Right ventricle myocardium inferior (tissue), 1 donor: ENCODE data around the gene ARF5. TPM values are rescaled to one million over a fixed set of nuclear protein-coding genes. Genes with fewer than 3 reads are reported as not detected.
"Not testable (repeated sequence)": the region's sequence is repeated elsewhere in the genome, so short reads cannot be mapped to it uniquely, and the experiment has no call there.

Experiments used
- ATAC-seq: fragments of 200-7000 bp; cut with Tn5 transposase; one replicate; pipeline ENCODE4 v1.9.1; 2020; ENCODE audit warnings: mild to moderate bottlenecking, moderate library complexity
- DNase-seq: peaks from one replicate; pipeline ENCODE4 v3.0.0; 2021; ENCODE audit errors: missing footprints
- intact Hi-C: fragments of 100-400 bp; cut with DNase I; formaldehyde crosslinking; loops from one replicate; pipeline ENCODE4 v1.11.0; 2022
- long read RNA-seq: library from polyadenylated mRNA; unstranded; transcript quantifications from one replicate; pipeline ENCODE4 v2.0.0, GENCODE V29; 2021
- total RNA-seq: library from RNA; stranded (reverse); fragmentation: NEBNext Ultra II Directional; extraction: Animal tissue kit (Norgen Biotek cat#: 25700); gene quantifications from one replicate; pipeline ENCODE4 v1.2.1, GENCODE V29; 2021
- donor health status: DM: no; HTN: yes; CAD: no; lungs with severe emphysema.

Gene ARF5
- total RNA-seq: 78.1 TPM
- long read RNA-seq, transcript ARF5-201 (6 exons, 1,103 nt): major isoform, 60 of 64 reads
- long read RNA-seq, partial matches to known transcripts: 1 of 64 reads
- long read RNA-seq, other reads (novel, unspliced or antisense): 2 of 64 reads

DNA sequence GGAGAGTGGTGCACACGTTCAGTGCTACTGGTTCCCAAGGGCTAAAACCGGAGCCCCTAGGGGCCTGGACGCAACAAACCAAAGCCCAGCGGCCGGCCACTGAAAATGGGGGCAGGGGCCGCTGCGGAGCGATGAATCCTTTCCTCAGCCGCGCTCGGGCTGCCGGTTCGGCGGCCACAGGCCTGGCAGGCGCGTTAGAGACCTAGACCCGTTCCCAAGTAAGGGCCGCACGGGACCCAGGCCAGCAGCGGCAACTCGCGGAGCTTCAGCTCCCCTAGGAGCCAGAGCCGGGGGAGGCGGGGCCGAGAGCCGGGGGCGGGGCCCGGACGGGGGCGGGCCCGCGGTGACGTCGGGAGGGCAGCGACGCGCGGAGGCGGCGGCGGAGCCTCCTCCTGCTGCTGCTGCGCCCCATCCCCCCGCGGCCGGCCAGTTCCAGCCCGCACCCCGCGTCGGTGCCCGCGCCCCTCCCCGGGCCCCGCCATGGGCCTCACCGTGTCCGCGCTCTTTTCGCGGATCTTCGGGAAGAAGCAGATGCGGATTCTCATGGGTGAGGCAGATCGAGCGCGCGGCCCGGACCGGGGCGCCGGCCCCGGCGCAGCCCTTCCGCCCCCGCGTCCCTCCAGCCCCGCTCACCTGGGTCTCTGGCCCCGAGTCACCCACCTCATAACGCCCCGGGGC is at the start of gene ARF5:
TSS of gene ARF5 (plus strand) at position 393 of the 678 bp plus-strand sequence. CDS start at position 481, 88 bp downstream.
- intact Hi-C loops: loop anchor here (2.0 kb wide), 2 partner anchors 63 to 195 kb away; partner anchors contain the start of gene ZNF800
- ATAC-seq: peak; percentile 94
- DNase-seq: peak; percentile 94

DNA sequence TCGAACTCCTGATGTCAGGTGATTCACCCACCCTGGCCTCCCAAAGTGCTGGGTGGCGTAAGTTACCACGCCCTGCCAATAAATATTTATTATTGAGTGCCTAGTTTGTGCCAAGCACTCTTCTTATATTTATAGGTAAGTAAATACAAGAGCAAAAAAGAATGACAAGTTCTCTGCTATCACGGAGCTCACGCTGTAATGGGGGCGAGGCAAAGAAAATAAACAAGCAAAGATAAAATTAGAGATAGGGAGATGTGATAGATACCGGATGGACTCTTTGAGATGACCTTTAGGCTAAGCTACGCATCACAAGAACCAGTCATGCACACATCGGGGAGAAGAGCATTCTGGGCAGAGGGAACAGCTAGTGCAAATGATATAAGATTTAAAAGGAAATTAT is 49.1 kb upstream of the ARF5 start:
- intact Hi-C loops: no loop called here
- DNase-seq (no peak), ATAC-seq (no peak)

DNA sequence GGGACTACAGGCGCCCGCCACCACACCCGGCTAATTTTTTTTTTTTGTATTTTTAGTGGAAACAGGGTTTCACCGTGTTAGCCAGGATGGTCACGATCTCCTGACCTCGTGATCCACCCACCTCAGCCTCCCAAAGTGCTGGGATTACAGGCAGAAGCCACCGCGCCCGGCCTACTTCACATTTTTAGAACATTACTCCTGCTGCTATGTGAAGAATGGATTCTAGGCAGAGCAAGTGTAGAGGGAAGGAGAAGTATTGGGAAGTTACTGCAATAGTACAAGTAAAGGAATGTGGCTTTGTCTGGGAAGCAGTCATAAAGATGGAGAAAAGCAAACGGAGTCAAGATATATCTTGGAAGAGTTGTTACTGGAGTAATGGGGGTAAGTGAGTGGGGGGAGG is 47.8 kb upstream of the ARF5 start:
- DNase-seq, intact Hi-C loops, ATAC-seq: not testable (repeated sequence)

DNA sequence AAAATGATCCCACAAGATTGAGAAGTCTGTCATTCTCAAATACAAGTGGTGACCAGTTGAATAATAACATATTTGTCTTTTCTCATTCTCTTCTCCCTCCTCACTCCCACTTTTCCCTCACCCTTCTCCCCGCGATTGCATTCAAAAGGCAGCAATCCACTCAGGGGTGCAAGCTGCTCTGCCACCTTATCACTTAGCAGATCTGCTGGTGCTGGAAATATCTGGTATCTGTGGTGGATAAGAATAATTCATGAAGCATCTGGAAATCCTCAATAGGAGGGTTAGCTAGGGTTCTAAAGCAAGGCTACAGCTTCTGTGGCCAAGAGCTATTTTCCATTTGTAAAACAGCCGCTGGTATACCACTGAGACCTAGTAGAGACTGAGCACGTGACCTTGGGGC is 46.7 kb upstream of the ARF5 start:
- intact Hi-C loops: no loop called here
- no peak for DNase-seq
- no peak for ATAC-seq

DNA sequence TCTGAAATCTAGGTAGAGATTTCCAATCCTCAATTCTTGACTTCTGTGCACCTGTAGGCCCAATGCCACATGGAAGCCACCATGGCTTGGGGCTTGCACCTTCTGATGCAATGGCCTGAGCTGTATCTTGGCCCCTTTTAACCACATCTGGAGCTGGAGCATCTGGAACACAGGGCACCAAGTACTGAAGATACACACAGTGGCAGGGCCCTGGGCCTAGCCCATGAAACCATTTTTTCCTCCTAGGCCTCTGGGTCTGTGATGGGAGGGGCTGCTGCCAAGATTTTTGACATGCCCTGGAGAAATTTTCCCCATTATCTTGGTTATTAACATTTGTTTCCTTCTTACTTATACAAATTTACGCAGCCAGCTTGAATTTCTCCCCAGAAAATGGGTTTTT is 41.9 kb upstream of the ARF5 start:
- intact Hi-C loops: no loop called here
- DNase-seq: no peak
- no peak for ATAC-seq

DNA sequence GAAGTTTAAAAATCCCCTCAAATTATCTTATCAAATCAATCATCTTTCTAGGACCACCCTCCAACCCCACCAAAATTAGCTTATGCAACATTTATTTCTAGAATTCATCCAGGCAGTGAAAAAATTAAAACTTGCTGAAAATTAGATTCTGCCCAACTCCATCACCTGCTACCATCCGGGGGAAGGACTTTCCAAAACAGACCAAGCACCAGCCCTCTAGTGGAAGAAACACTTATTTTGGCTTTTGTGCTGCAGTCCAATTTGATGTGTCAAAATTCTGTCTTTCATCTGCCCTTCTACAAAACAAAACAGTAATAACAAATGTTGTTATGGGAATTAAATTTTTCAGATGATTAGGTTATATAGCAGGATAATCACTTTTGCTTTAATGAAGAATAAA is 38.0 kb upstream of the ARF5 start:
- DNase-seq: no peak
- intact Hi-C loops: no loop called here
- ATAC-seq: no peak

DNA sequence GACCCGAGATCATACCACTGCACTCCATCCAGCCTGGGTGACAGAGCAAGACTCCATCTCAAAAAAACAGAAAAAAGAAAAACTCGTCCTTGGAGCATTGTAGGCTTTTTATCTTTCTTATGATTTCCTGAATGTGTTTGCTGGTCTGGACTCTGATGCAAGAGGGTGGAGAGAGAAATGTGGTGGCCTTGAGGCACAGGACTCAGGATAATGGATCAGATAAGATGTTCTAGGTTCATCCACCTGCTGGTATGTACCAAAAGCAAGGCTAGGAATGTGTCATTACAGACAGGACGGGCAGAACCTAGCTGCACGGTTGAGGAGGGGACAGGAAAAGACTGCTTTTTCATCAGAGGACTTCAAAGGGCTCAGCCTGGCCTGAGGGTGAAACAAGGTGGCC is 36.3 kb upstream of the ARF5 start:
- intact Hi-C loops: no loop called here
- no peak for DNase-seq
- no peak for ATAC-seq

DNA sequence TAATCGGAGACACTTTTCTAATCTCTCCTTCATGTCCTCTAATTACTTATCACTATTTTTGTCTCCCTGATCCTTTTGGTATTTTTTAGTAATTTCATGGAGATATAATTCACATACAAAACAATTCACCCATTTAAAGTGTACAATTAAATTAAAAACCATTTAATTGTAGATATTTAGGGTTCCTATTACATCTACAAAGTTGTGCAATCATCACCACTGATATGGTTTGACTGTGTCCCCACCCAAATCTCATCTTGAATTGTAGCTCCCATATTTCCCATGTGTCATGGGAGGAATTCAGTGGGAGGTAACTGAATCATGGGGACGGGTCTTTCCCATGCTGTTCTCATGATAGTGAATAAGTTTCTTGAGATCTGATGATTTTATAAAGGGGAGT is 31.8 kb upstream of the ARF5 start:
- no peak for DNase-seq
- no peak for ATAC-seq
- intact Hi-C loops: no loop called here

DNA sequence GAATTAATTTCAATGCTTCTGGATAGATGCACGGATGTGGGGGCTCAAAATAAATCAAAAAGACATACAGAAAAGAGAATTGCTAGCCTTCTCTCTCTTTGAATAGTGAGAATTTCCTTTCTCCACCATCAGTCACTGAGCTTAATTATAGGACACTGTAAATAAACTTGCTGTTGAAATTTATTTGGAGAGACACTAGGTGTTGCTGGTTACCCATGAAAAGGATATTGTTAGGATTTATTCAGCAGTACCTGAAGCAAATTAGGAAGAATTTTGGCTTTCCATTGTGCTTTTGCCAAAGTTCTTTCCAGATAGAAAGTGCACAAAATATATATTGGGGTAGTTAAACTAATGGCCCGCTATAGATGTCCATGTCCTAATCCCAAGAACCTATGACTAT is 30.4 kb upstream of the ARF5 start:
- ATAC-seq (no peak), DNase-seq (no peak)
- intact Hi-C loops: no loop called here

DNA sequence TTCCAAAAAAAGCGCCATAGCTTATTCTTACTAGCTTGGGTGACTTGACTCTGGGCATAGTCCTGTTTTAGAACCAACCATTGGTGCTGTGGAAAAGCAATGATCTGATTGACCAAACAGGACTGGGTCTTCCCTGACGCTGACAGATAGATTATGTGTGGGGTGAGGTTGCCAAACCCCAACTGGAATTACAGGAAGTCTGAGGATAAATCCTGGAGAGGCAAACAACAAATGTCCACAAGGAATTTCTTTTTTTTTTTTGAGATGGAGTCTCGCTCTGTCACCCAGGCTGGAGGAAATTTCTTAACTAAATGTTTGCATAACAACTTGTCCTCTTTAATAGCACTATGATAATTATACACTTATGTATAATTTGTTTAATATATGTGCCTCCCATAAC is 22.0 kb upstream of the ARF5 start:
- intact Hi-C loops: no loop called here
- no peak for ATAC-seq
- DNase-seq: no peak

DNA sequence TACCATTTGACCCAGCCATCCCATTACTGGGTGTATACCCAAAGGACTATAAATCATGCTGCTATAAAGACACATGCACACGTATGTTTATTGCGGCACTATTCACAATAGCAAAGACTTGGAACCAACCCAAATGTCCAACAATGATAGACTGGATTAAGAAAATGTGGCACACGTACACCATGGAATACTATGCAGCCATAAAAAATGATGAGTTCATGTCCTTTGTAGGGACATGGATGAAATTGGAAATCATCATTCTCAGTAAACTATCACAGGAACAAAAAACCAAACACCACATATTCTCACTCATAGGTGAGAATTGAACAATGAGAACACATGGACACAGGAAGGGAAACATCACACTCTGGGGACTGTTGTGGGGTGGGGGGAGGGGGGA is 20.2 kb upstream of the ARF5 start:
- ATAC-seq, intact Hi-C loops: not testable (repeated sequence)

DNA sequence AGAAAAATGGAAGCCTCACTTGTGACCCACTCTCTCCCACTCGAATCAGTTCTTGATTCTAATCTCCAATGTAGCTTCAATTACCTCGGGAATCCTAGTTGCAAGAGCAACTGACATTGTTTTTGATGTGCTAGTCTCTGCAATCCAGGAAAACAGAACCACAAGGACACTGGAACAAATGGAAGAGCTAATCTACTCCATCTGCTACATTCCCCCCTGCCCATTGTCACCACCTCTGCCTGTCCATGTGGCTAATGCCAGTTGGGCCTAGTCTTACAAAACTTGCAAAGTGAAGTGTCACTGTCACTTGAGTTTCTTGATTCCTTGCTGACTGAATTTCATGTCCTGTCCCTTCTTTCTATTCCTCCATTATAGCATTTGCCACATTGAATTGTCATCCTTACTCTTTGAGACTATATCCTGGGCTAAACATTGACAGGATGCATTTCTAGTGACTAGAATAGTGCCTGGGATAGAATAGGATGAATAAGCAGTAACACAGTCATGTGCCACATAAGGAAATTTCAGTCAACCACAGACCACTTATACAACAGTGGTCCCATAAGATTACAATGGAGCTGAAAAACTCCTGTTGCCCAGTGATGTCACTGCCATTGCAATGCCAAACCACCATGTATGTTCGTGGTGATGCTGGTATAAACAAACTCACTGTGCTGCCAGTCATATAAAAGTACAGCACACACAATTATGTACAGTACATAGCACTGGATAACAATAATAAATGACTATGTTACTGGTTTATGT is 16.3 kb upstream of the ARF5 start:
- ATAC-seq (no peak), DNase-seq (no peak)
- intact Hi-C loops: no loop called here

More for the DNA sequence above, 20.2 kb upstream of the ARF5 start:
- DNase-seq: not testable (repeated sequence)

DNA sequence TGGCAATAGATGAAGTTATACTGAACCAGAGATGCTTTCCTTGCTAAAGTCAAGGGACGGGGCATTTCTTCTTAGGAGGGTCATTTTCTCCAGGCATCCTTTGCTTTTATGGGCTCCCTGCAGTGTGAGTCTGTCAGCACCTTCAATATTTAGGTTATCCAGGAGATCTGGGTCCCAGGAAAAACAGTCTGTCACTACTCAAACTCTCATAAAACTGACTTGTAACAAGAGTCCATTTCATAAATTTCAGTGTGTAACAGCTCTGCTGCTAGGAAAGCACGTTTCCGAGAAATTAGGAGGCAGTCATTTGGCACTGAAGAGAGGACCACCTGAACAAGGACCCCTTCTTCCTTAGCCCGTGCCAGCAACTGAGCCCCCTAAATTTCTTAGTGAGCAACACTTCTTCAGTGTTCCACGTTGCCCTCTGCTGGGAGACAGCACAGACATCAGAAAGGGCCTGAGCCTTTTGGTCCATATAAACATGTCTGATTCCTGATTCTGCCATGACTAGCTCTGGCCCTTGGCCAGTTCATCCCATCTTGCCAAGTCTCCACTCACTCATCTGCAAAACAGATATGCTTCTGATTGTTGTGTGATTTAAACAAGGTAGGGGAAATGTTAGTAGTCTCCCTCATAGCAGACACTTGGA is 10.1 kb upstream of the ARF5 start:
- intact Hi-C loops: no loop called here
- no peak for ATAC-seq
- no peak for DNase-seq

DNA sequence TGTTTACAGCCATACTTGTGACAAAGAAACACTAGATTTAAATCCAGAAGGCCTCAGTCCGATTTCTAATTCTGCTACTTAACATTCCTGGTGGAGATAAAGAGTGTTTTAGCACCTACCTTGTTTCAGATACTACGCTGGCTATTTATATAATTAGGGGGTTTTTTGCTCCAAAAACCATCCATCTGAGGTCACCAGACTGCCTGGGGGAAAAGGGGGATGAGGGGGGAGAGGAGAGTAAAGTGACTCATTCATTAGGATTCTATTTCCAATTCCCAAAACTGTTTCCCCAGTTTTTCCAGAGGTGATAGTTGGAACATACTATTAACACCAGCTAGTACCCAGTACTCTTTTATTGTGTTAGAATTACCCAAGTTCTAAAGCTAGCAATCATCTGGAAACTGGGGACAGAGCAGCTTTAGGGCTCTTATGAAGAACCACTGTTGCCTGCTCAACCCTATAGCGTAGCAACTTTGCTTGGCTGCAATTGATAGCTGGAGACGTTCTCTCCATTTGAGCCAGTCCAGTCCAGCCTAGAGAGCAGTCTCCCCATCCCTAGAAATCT is 9.4 kb upstream of the ARF5 start:
- ATAC-seq (no peak), DNase-seq (no peak)
- intact Hi-C loops: no loop called here

DNA sequence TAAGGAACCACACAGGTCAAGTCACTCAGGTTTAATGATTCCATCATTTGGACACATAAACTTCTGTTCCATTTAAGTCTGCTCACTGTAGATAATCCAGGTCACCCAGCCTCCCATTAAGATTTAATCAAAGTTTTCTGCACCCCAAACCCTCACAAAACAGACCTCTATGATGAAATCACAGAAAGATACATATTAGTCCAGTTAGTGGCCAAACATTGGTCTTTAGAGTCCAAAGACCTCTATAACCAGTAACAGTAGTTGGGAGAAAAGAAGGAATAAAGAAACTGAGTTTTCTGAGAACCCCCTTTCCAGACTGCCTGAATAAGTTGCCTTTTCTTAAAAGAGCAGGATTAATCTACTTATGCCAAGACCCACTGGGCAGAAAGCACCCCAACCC is 7.6 kb upstream of the ARF5 start:
- intact Hi-C loops: no loop called here
- DNase-seq: no peak
- no peak for ATAC-seq

DNA sequence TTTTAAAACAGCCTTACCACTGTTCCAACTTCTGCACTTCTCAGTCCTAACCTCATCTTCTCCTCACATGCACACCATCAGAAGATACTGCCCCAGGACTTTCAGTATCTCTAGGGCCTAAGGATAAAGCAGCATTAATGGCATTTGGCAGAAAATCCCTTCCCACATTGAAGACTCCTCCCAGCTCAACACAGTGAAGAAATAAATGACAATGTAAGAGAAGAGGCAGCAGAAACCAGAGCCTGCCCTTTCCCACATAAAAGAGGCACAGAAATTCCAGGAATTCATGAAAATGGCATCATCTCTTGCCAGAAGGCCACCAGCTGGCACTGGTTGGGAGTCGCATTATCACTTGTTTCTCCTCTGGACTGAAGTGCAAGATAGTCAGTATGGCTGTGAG is 6.5 kb upstream of the ARF5 start:
- no peak for DNase-seq
- intact Hi-C loops: no loop called here
- no peak for ATAC-seq

DNA sequence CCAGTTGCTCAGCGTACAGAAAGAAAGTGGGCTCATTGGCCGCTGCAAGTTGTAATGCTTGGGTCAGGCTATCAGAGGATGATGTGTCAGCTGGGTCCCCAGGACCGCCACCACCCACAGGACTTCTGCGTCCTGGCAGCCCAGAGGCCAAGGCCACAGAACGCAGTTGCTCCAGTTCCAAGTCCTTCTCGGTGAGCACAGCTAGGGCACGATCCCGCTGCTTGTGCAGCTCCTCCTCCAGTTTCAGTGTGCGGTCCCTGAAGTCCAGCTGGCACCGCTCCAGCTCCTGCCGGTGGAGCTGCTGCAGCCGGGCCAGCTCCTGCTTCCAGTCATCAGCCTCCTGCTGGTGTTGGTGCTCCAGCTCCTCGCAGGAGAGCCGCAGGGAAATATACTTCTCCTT is 5.8 kb upstream of the ARF5 start:
- ATAC-seq (peak; percentile 53), DNase-seq (peak; percentile 89)
- intact Hi-C loops: no loop called here

DNA sequence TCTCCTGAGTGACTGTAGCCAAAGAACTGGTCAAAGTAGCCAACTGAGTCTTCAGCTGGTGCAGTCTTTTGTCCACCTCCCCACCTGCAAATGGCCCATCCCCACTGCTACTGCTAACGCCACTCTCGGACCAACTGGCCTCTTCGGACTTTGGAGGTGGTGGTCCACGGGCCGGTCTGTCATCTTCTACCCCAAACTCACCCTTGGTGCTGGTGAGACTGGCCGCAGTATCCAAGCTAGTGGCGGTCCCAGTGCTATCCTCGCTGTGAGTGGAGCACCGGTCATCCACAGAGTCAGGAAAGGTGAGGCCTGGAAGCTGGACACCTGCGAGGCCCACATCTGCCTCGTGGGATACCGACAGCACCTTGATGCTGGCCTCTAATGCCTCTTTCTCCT is 3.6 kb upstream of the ARF5 start:
- intact Hi-C loops: no loop called here
- ATAC-seq: no peak
- no peak for DNase-seq
